Mesothelial cell of epicardium (in vitro differentiated cells): ENCODE measurements around the gene ACOX1. TPM values are rescaled to one million over a fixed set of nuclear protein-coding genes. Genes with fewer than 3 reads are reported as not detected.

ENCODE experiments used
- DNase-seq, 2 experiments: peaks; one replicate each; pipeline ENCODE4 v3.0.0; 2021; ENCODE audit warnings: low spot score in 2 of 2; ENCODE audit not compliant: unreplicated experiment in 2 of 2
- H3K27ac Mint-ChIP-seq: 2 replicates; pipeline ENCODE4 v1.8.0; 2021; ENCODE audit warnings: mixed read lengths
- H3K27me3 Mint-ChIP-seq: 2 replicates; pipeline ENCODE4 v1.8.0; 2021; ENCODE audit warnings: low read depth, mixed read lengths
- H3K36me3 Mint-ChIP-seq: 2 replicates; pipeline ENCODE4 v1.8.0; 2021; ENCODE audit warnings: mixed read lengths
- H3K4me1 Mint-ChIP-seq: 2 replicates; pipeline ENCODE4 v1.8.0; 2021; ENCODE audit warnings: mixed read lengths
- H3K4me3 Mint-ChIP-seq: 2 replicates; pipeline ENCODE4 v1.8.0; 2021; ENCODE audit warnings: mild to moderate bottlenecking, moderate library complexity, mixed read lengths
- H3K9me3 Mint-ChIP-seq: 2 replicates; pipeline ENCODE4 v1.8.0; 2021; ENCODE audit warnings: mixed read lengths
- total RNA-seq: library from RNA; stranded (reverse); gene quantifications from 3 replicates; pipeline ENCODE4 v1.2.1, GENCODE V29; 2021
- TF ChIP-seq, protein P1 (sequence below): fragments of 200-600 bp; sonication (generic); IDR thresholded peaks from one replicate; pipeline ENCODE4 v1.5.0; 2021; ENCODE audit warnings: antibody characterized with exemption; ENCODE audit not compliant: unreplicated experiment

ACOX1 gene
- total RNA-seq, 1 donor from 2014 or later, result 57.5 TPM

DNA sequence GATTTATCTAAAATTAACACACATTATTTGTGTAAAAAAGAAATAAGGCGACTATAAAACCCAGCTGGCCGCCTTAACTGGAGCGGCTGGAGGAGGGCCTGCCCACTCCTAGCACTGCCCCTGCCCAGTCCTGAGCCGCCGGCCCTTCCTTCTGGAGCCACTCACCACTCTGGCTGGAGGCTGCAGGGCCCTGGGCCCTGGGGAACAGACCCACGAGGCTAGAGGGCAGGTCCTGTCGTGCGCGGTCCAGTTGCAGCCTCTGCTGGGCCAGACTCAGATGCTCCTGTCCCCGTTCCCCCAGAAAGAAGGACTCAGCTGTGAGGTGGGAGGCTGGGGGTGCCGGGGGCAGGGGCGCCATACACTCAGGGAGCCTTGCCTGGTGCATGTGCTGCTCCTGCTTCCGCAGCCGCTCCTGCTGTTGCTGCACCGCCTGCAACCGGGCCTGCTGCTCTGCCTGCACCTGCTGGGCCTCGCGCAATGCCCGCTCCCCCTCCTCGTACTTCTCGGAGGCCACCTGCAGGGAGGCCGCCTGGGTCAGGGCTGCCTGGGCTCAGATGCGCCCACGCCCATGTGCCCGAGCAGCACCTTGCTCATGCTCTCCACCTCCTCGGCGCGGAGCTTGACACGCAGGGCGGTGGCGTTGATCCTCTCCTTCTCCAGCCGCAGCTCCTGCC is 65.3 kb downstream of the ACOX1 start:
- Mint-ChIP-seq H3K27ac (no peak overlapping the region), H3K9me3 (no peaks in the 10 kb centered on the region), H3K27me3 (no peaks in the 10 kb centered on the region), H3K4me3 (no peak overlapping the region), H3K36me3 (peaks cover 6% of the 10 kb centered on the region), H3K4me1 (peaks cover 16% of the 10 kb centered on the region)
- DNase-seq, result no peak
- TF ChIP-seq, protein P1, sequence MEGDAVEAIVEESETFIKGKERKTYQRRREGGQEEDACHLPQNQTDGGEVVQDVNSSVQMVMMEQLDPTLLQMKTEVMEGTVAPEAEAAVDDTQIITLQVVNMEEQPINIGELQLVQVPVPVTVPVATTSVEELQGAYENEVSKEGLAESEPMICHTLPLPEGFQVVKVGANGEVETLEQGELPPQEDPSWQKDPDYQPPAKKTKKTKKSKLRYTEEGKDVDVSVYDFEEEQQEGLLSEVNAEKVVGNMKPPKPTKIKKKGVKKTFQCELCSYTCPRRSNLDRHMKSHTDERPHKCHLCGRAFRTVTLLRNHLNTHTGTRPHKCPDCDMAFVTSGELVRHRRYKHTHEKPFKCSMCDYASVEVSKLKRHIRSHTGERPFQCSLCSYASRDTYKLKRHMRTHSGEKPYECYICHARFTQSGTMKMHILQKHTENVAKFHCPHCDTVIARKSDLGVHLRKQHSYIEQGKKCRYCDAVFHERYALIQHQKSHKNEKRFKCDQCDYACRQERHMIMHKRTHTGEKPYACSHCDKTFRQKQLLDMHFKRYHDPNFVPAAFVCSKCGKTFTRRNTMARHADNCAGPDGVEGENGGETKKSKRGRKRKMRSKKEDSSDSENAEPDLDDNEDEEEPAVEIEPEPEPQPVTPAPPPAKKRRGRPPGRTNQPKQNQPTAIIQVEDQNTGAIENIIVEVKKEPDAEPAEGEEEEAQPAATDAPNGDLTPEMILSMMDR, result no peak

DNA sequence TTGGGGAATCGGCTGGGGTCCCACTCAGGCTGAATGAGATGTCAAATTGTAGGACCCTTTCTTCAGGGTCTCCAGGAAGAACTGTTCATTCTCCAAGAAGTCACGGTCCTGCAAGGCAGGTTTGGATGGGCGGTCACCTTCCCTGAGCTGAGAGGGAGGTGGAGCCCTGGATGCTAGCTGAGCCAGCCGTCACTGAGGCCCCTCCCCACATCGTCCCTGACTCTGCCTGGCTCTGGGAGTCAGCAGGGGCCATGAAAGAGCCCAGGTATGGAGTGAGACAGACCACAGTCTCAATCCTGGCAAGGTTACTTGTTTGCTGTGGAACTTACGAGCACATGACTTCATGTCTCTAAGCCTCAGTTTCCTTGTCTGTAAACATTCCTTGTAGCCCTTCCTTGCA is 68.3 kb downstream of the ACOX1 start:
- Mint-ChIP-seq H3K9me3 (no peaks in the 10 kb centered on the region), H3K4me3 (no peak overlapping the region), H3K27ac (peak overlapping the region; percentile 73), H3K4me1 (peaks cover 17% of the 10 kb centered on the region), H3K27me3 (no peaks in the 10 kb centered on the region), H3K36me3 (no peaks in the 10 kb centered on the region)
- DNase-seq, result no peak
- TF ChIP-seq, protein P1, result no peak

DNA sequence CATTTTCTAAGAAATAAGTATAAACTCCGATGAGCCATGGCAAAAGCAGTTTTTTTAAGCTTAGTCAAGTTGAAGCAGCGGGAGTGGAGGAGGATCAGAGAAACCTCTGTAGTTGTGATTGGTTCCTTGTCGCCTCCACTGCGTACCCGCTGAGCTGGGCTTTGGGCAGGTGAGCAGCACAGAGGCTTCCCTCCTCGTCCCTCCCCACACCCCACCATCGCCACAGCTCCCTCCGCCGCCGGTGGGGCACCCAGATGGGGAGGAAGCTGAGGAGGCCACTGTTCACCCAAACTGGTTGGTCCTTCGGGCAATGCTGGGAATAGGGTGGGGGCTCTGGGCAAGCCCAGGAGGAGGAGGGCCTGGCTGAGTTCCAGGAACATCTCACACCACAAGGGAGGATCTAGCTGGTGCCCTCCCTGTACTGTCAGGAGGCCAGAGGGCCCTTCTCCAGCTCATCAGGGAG is 69.1 kb downstream of the ACOX1 start:
- no peaks in the 10 kb centered on the region for H3K27me3 Mint-ChIP-seq
- no peak overlapping the region for H3K4me3 Mint-ChIP-seq
- no peaks in the 10 kb centered on the region for H3K9me3 Mint-ChIP-seq
- H3K36me3 Mint-ChIP-seq, result no peaks in the 10 kb centered on the region
- DNase-seq, result no peak
- TF ChIP-seq, protein P1, result no peak
- peak overlapping the region; percentile 79 for H3K27ac Mint-ChIP-seq
- peaks cover 17% of the 10 kb centered on the region for H3K4me1 Mint-ChIP-seq

DNA sequence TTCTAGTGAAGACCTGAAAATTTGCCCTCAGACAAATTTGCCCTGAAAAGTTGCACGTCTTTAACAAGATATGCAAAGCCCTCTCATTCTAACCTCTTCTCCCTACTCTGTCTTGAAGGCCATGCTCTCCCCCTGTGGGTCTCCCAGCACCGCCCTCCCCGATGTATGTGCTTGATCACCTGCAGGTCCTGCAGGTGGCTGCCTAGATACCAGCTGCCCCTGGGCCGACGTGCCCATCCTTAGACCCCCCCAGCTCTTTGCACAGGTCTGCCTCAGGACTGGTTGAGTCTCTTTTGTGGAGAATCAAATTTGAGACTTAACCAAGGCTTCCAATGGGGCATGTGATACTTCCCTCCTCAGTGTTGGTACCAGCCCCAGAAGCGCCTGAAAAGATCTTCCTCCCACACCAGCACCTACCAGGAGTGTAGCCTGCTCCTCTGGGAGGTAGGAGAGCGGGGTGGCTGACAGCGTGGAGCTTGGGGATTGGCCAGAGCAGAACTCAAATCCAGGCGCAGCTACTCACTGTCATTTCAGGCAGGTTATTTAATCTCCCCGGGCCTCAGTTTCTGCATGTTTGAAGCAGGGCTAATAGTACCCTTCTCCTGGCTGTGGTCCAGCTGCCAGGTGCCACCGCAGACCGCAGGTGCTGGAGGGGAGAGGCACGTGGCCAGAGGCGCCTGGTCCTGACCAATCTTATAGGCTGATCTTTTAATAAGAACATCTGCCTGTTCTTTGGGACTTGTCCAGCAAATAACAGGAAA is 69.7 kb downstream of the ACOX1 start:
- peak overlapping the region; percentile 79 for H3K27ac Mint-ChIP-seq
- H3K4me1 Mint-ChIP-seq, result peaks cover 17% of the 10 kb centered on the region

DNA sequence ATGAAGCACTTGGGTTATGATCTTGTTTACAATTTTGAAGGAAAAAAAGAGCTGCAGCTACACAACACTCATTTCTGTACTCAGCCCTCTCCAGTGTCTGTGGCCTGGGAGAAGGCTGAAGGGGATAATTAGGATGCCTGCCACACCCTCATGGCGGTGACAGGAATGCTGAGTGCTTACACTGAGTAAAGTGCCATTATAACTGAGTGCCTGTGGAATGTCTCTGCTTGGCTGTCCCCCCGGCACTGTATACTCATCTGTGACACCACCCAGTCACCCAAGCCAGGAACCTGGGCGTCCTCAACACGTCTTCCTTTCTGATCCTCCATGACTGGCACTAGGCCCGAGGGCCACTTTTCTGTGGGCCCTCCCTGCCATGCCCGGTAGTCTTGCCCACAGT is 70.8 kb downstream of the ACOX1 start:
- TF ChIP-seq, protein P1, result no peak
- no peak for DNase-seq
- H3K9me3 Mint-ChIP-seq, result no peaks in the 10 kb centered on the region
- H3K4me3 Mint-ChIP-seq, result no peak overlapping the region
- peaks cover 21% of the 10 kb centered on the region for H3K4me1 Mint-ChIP-seq
- no peaks in the 10 kb centered on the region for H3K36me3 Mint-ChIP-seq
- no peaks in the 10 kb centered on the region for H3K27me3 Mint-ChIP-seq
- peak overlapping the region; percentile 1 for H3K27ac Mint-ChIP-seq

More for the DNA sequence above, 69.7 kb downstream of the ACOX1 start:
- Mint-ChIP-seq H3K36me3 (no peaks in the 10 kb centered on the region), H3K27me3 (no peaks in the 10 kb centered on the region), H3K4me3 (no peak overlapping the region), H3K9me3 (no peaks in the 10 kb centered on the region)
- TF ChIP-seq, protein P1, result no peak
- no peak for DNase-seq
